ENCODE results near the gene VAV3. TPM values are rescaled to one million over a fixed set of nuclear protein-coding genes. Genes with fewer than 3 reads are reported as not detected.

Gene VAV3
- total and polyA plus RNA-seq, 2 of the 13 experiments (the other 11 are each of a cell fraction or from before 2014, with no cell fraction given) = 15.9 to 29.8 TPM

DNA sequence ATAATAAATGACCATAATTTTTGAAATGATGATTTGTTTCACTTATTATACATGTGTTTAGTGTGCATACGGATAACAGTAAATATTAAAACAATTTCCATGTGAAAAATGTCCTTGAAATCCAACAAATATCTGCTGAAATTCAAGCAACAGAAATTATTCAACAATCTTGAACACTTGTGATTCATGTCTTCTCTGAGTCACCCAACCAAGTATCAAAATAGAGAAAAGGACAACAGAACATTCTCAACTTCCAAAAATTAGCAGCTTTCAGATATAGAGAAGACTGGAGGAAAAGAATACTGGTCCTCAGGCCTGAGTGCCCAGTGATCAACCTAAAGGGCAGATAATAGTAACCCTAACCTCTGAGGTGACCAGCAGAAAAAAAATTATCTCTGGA is 90.8 kb downstream of the VAV3 start:
- no peak overlapping the region for H3K4me2 ChIP-seq (ENCODE audit: low read depth, low read length)
- no peaks in the 10 kb centered on the region for H3K4me1 ChIP-seq (ENCODE audit: insufficient read depth, low read length)
- no TSS peak for BruUV-seq (replicated peaks)
- H2AFZ ChIP-seq (ENCODE audit: low read length) = no peak overlapping the region
- no peaks in the 10 kb centered on the region for H3K27me3 ChIP-seq (ENCODE audit: control insufficient read depth in 1 of 2, insufficient read depth in 2 of 2, low read length in 2 of 2)
- H3K9ac ChIP-seq (ENCODE audit: insufficient read depth, low read depth, low read length) = no peak overlapping the region
- TF ChIP-seq ZNF569 (CRISPR knock-in tag; IDR thresholded peaks at IDR 0.05; ENCODE audit: borderline replicate concordance) = no peak
- no peak for TF ChIP-seq RFX3 (CRISPR knock-in tag; IDR thresholded peaks at IDR 0.05)
- TF ChIP-seq ZNF530 (CRISPR knock-in tag; IDR thresholded peaks at IDR 0.05; ENCODE audit: low read depth) = no peak
- TF ChIP-seq, protein P1, sequence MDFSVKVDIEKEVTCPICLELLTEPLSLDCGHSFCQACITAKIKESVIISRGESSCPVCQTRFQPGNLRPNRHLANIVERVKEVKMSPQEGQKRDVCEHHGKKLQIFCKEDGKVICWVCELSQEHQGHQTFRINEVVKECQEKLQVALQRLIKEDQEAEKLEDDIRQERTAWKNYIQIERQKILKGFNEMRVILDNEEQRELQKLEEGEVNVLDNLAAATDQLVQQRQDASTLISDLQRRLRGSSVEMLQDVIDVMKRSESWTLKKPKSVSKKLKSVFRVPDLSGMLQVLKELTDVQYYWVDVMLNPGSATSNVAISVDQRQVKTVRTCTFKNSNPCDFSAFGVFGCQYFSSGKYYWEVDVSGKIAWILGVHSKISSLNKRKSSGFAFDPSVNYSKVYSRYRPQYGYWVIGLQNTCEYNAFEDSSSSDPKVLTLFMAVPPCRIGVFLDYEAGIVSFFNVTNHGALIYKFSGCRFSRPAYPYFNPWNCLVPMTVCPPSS (IDR thresholded peaks at IDR 0.05) = no peak
- TF ChIP-seq ZNF264 (CRISPR knock-in tag; IDR thresholded peaks at IDR 0.05) = no peak
- TF ChIP-seq NFE2L1 (CRISPR knock-in tag; IDR thresholded peaks at IDR 0.05; ENCODE audit: borderline replicate concordance) = no peak
- no peak for TF ChIP-seq CC2D1A (CRISPR knock-in tag; IDR thresholded peaks at IDR 0.05)
- TF ChIP-seq KDM3A (CRISPR knock-in tag; IDR thresholded peaks at IDR 0.05; ENCODE audit: low read depth) = no peak
- TF ChIP-seq, protein P2, sequence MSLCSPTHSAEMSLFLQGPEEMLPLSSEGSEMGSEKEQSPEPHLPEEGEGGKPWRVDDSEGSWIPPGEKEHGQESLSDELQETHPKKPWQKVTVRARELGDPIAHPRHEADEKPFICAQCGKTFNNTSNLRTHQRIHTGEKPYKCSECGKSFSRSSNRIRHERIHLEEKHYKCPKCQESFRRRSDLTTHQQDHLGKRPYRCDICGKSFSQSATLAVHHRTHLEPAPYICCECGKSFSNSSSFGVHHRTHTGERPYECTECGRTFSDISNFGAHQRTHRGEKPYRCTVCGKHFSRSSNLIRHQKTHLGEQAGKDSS (CRISPR knock-in tag; IDR thresholded peaks at IDR 0.05; ENCODE audit: borderline replicate concordance, low read depth) = no peak
- TF ChIP-seq, protein P3, sequence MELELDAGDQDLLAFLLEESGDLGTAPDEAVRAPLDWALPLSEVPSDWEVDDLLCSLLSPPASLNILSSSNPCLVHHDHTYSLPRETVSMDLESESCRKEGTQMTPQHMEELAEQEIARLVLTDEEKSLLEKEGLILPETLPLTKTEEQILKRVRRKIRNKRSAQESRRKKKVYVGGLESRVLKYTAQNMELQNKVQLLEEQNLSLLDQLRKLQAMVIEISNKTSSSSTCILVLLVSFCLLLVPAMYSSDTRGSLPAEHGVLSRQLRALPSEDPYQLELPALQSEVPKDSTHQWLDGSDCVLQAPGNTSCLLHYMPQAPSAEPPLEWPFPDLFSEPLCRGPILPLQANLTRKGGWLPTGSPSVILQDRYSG (CRISPR knock-in tag; IDR thresholded peaks at IDR 0.05) = no peak
- no peak for TF ChIP-seq ZNF207 (IDR thresholded peaks at IDR 0.05; ENCODE audit: borderline replicate concordance)
- TF ChIP-seq ZNF292 (CRISPR knock-in tag; IDR thresholded peaks at IDR 0.05; ENCODE audit: borderline replicate concordance, low read depth) = no peak
- TF ChIP-seq, protein P4, sequence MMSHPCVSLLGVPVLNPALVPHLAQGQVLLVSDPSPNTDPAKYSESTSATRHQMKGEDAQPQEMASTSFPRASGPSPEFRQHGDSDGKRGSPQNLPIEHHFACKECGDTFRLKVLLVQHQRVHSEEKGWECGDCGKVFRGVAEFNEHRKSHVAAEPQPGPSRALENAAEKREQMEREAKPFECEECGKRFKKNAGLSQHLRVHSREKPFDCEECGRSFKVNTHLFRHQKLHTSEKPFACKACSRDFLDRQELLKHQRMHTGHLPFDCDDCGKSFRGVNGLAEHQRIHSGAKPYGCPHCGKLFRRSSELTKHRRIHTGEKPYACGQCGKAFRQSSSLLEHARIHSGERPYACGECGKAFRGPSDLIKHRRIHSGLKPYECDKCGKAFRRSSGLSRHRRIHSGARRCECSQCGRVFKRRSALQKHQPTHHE (CRISPR knock-in tag; IDR thresholded peaks at IDR 0.05; ENCODE audit: borderline replicate concordance) = no peak
- no peak for TF ChIP-seq ZNF326 (CRISPR knock-in tag; IDR thresholded peaks at IDR 0.05; ENCODE audit: borderline replicate concordance)
- no peak for TF ChIP-seq ZNF772 (CRISPR knock-in tag; IDR thresholded peaks at IDR 0.05)
- TF ChIP-seq, protein P5, sequence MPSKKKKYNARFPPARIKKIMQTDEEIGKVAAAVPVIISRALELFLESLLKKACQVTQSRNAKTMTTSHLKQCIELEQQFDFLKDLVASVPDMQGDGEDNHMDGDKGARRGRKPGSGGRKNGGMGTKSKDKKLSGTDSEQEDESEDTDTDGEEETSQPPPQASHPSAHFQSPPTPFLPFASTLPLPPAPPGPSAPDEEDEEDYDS (CRISPR knock-in tag; IDR thresholded peaks at IDR 0.05) = no peak
- TF ChIP-seq KLF6 (CRISPR knock-in tag; IDR thresholded peaks at IDR 0.05) = no peak
- TF ChIP-seq NFE2 (CRISPR knock-in tag; IDR thresholded peaks at IDR 0.05) = no peak
- no peak for TF ChIP-seq ZNF333 (CRISPR knock-in tag; IDR thresholded peaks at IDR 0.05; ENCODE audit: borderline replicate concordance)
- H3K9me3 ChIP-seq (ENCODE audit: low read length) = no peaks in the 10 kb centered on the region
- intact Hi-C loops (cut with micrococcal nuclease; ENCODE audit: unreplicated experiment) (no loop called here), in situ Hi-C loops (cut with HindIII; ENCODE audit: extremely low pct_ligation_motif_present, low pct_unique_long_range_greater_than_20kb) (no loop called here)
- ChIA-PET CTCF (ENCODE audit: low intra/inter-chr PET ratio, low total read pairs) (no interaction called here), POLR2A (no interaction called here)
- H3K79me2 ChIP-seq (ENCODE audit: insufficient read depth, low read length) = no peaks in the 10 kb centered on the region
- no peak overlapping the region for H3K4me3 ChIP-seq (replicated peaks in 1 of 3; ENCODE audit: insufficient read depth in 1 of 3, low read depth in 2 of 3, low read length in 3 of 3)
- ATAC-seq = no peak
- no peak overlapping the region for H3K27ac ChIP-seq (ENCODE audit: extremely low read length, insufficient read depth, low read length)
- DNase-seq (ENCODE audit: low spot score) = no peak
- WGBS (ENCODE audit: low lambda C conversion rate) = 0% methylated on average over 1 of the region's 1 CpG
- no peak for FAIRE-seq
- H3K36me3 ChIP-seq (replicated peaks in 1 of 2; ENCODE audit: control insufficient read depth in 1 of 2, insufficient read depth in 2 of 2, low read length in 2 of 2) = no peaks in the 10 kb centered on the region
- H4K20me1 ChIP-seq (ENCODE audit: insufficient read depth, low read length) = no peaks in the 10 kb centered on the region
